NCI-H446 treated with DMSO at 0.1 percent for 48 hours (cell line): ENCODE measurements around the gene GMPPB.
"Not testable (repeated sequence)": the region's sequence is repeated elsewhere in the genome, so short reads cannot be mapped to it uniquely, and the experiment has no call there.

Experiments used
- DNase-seq: peaks from one replicate; lab custom pipeline; 2025; lab: John Stamatoyannopoulos, UW

Gene GMPPB

GRCh38 chr3:49689908-49690624, 33.7 kb downstream of the GMPPB start:
- DNase-seq: not testable (repeated sequence)

DNA sequence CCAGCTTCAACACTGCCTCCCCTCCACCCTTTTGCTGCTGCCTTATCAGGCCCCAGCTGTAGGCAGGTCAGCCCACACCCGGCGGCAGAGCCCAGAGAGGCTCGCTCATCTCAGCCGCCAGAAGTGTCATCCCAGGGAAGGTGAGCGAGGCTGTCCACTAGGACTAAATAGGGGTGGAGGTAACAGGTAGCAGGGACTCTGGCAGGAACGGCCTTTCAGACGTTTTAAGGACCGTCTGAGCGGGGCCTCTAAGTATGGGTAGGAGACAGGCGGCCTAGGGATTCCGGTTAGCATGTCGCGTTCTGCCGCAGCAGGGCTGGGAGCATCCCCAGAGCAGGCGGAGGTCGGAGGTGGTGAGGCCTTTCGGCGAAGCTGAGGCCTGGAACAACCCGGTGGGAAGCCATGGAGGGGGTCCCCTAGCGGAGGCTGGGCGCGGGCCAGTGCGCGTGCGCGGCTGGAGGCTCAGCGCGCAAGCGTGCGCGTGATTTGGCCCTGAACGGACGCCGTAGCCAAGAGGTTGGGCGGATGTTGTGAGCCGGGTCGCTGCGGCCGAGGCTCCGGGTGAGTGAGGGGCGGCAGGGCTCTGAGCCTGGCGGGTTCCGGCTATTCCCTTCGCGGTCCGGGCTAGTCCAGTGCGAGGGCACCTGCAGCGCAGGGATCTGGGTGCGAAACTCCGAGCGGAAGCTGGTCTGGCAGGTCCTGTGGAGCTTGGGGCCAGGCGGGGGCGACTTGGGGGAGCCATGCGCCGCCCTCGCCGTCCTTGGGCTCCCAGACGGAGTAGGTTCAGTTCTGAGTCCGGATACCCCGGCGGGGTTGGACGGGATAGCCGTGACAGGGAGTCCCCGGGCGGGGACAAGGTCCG, 34.5 kb downstream of the GMPPB start, which contains the start of the genes MST1 and RNF123:
Gene MST1 (minus strand): TSS at position 429 of the 862 bp plus-strand sequence. CDS start 783 bp downstream, outside the sequence.
Gene RNF123 (plus strand): TSS at position 512 of the 862 bp plus-strand sequence. CDS start 1,609 bp downstream, outside the sequence.
- no peak for DNase-seq

- DNase-seq: not testable (repeated sequence)
Observed at GRCh38 chr3:49688338-49689045, 35.3 kb downstream of the GMPPB start.

- DNase-seq: not testable (repeated sequence)
Observed at GRCh38 chr3:49687424-49687795, 36.3 kb downstream of the GMPPB start.

DNA sequence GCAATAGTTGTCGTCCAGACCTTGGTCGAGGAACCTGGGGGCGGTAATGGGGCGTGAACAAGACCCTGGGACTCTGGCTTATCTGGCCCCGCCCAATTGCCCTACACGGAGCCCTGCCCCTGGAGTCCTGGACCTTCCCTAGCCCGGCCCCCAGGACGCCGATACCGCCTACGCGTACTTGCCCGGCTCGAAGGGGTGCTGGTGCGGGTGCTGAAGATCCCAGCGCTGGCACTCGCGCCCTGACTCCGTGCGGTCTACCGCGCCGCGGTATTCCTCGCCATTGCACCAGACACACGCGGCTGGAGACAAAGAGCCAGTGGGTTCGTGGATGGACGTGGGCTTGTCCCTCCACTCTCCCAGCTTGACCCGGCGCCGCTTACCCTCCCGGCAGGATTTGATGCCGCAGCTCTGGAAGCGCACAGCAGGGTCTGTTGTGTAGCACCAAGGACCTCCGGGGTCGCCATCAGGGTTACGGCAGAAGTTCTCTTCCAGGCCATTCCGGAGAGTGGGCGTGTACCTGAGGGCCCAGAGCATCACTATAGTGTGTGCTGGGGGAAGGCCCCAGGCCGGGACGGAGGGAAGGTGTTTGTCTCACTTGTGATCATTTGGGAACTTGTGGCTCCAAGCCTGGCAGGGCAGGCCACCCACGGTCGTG, 36.9 kb downstream of the GMPPB start:
- DNase-seq: not testable (repeated sequence)

- DNase-seq: not testable (repeated sequence)
Observed at GRCh38 chr3:49686346-49686745, 37.4 kb downstream of the GMPPB start.

DNA sequence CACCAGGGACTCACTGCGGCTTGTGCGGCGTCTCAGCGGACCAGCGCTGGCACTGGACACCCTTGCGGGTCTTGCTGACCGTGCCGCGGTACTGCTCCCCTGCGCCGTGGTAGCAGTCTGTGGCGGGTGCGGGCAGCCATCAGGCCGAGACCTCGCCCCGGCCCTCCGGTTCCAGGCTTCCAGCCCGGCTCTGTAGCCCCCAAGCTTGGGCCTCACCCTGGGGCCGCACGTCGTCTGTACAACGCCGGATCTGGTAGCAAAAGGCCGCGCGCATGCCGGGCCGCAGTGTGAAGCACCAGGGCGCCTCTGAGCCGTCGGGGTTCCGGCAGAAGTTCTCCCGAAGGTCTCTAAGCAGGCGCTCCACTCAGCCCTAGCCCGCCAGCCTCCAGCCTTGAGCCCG, 37.9 kb downstream of the GMPPB start:
- DNase-seq: not testable (repeated sequence)

DNA sequence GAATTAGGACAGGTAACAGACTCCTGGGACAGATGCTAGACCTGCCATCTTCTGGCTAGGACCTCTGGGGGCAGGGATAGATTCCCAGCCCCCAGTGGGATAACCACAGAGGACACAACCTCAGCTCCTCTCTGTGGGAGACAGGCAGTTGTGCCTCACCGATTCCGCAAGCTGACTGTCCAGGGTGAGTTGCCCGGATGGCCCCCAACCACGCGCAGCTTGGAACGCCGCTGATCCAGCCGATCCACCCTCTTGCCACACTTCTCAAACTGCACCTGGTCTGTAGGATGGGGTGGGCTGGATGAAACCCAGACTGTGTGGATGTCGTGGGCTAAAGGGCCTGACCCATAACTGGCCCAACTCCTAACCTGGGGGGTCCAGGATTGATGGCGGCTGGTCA, 38.6 kb downstream of the GMPPB start:
- DNase-seq: not testable (repeated sequence)

- DNase-seq: not testable (repeated sequence)
Observed at GRCh38 chr3:49684453-49684852, 39.3 kb downstream of the GMPPB start.

GRCh38 chr3:49683162-49683561, 40.6 kb downstream of the GMPPB start:
- no peak for DNase-seq

DNA sequence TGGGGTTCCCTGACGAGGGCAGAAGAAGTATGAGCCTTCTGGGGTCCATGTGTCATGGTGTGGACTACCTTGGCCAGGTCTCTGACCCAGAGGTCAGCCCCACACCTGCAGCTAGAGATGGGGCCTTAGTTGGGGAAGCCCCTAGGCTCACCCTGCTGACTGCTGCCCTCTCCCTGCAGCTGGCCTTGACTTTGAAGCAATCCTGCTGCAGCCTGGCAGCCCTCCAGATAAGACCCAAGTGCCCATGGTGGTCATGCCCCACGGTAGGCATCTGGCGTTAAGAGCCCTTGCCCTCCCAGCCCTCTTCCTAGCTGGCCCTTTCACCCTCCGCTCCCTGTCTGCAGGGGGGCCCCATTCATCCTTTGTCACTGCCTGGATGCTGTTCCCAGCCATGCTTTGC, 42.2 kb downstream of the GMPPB start:
- no peak for DNase-seq

DNA sequence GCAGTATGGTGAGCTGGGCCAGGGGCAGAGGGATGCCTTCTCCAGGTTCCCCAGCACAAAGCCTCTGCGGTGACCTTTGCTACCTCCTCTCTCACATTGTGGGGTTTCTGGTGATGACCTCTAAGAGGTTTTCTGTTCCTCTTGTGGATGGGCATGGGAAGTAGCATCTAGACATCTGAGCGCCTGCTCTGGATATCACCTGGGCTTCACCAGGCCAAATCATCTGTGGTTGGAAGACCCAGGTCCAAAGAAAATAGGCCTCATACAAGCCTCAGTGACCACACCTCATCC, 42.6 kb downstream of the GMPPB start:
- DNase-seq: no peak

DNA sequence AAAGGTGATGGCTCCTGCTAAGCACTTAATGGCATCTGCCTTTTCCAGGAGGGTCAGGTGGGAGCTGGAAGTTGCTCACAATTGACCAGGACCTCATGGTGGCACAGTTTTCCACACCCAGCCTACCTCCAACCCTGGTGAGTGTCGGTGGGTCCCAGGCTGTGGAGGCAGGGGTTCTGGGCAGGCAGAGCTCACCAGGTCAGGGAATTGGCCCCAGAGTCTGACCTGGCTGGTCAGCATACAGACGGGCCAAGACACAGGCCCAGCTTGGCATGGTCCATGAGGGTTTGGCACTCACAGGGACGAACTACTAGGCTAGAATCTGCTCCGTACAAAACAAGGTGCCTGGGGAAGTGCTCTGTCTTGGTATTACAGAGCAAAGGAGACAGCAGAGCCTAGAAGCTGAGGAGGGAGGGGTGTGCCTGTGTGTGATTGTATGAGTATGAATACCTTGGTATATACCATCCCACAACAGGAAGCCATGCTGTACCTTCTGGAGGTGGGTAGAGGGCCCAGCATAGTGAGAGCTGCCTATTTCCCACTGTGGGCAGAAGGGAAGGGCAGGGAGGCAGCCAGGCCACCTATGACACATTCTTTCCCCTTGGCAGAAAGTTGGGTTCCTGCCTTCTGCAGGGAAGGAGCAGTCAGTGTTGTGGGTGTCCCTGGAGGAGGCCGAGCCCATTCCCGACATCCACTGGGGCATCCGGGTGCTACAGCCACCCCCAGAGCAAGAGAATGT, 43.1 kb downstream of the GMPPB start:
- DNase-seq: no peak

GRCh38 chr3:49675912-49676311, 47.8 kb downstream of the GMPPB start:
- DNase-seq: no peak

GRCh38 chr3:49674497-49674983, 49.2 kb downstream of the GMPPB start:
- no peak for DNase-seq

DNA sequence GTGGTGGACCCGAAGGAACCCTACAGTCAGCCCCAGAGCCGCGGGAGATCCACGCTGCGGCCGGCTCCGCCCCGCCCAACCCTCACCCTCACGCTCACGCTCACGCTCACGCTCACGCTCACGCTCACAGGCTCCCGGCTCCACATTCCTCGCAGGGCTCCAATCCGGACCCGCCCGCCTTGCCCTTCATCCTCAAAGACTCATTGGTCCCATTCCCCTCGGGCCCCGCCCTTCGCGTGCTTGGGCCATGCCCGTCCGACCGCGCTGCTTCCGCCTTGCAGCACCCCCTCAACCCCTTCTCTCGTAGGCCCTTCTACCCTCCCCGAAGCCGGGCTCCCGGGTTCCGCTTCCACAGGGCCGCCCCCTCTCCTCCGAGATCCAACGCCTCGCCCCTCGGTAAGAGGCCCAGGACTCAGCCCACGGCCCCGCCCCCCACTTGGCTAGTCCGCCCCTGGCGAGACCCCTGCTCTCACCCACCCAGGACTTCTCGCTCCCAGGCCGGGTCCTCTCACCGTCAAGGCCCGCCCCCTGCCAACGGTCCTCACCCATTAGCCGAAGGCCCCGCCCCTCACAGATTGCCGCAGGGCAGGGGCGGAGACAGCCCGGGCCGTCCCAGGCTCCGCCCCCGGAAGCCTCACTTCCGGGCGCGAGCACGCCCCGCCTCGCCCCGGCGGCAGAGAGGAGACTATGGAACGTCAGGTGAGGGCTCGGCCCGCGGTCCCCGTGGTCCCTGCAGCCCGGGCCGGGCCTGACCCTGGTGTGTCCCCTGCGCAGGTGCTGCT, 49.8 kb downstream of the GMPPB start, which contains the start of gene APEH:
Gene APEH (plus strand): TSS at position 637 of the 782 bp plus-strand sequence. CDS start 51 bp downstream, at position 688.
- DNase-seq: no peak

DNA sequence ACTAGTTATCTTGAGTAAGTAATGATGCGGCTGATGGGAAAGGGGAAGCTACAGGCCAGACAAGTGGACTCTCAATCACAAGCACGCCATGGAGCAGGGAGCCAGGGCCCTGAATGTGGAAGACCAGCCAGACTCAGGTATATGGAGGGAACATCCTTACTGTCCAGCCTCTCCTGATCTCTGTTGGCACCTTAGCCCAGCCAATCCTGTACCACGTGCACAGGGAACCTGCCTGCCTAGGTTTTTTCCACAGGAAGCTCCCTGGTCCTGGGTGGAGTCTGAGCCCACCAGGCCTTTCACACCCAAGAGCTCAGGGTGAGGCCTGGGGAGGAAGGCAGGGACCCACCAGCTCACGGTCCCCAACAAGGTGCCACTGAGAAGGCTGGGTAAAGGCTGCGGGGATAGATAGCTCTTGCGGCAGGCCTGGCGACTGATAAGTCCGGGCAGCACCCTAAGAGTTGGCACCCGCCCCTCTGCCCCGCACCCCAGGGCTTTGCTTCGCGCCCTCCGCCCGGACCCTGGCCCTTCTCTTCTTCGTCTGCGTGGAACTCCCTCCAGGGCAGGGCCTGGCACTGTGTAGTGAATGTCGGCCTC, 50.5 kb downstream of the GMPPB start:
- DNase-seq: no peak

- no peak for DNase-seq
Observed at GRCh38 chr3:49671291-49672288, 52.2 kb downstream of the GMPPB start.

- no peak for DNase-seq
Observed at GRCh38 chr3:49670940-49671290, 52.8 kb downstream of the GMPPB start.
